HPDE6-E6E7 (cell line): Measurements from ENCODE around the gene OR6V1.

Experiments
- DNase-seq: peaks from one replicate; pipeline ENCODE4 v3.0.0; 2011; ENCODE audit warnings: missing footprints; ENCODE audit errors: extremely low spot score

The OR6V1 gene, protein sequence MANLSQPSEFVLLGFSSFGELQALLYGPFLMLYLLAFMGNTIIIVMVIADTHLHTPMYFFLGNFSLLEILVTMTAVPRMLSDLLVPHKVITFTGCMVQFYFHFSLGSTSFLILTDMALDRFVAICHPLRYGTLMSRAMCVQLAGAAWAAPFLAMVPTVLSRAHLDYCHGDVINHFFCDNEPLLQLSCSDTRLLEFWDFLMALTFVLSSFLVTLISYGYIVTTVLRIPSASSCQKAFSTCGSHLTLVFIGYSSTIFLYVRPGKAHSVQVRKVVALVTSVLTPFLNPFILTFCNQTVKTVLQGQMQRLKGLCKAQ

DNA sequence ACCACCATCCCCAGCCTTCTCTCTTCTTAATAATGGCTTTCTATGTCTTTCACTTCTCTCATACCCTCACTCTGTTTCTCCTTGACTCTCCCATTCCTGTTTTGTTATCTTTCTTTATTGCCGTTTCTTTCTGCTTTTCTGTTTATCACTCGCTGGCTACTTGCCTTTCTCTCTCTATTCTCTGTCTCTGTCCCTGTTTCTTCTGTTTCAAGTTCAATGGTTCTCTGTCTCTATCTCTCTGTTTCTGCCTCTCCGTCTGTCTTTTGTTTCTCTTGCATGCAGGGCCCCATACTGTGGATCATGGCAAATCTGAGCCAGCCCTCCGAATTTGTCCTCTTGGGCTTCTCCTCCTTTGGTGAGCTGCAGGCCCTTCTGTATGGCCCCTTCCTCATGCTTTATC, at the start of gene OR6V1:
TSS of gene OR6V1 (plus strand) at position 301 of the 400 bp plus-strand sequence. CDS start at position 301, 0 bp downstream.
- DNase-seq, result no peak

DNA sequence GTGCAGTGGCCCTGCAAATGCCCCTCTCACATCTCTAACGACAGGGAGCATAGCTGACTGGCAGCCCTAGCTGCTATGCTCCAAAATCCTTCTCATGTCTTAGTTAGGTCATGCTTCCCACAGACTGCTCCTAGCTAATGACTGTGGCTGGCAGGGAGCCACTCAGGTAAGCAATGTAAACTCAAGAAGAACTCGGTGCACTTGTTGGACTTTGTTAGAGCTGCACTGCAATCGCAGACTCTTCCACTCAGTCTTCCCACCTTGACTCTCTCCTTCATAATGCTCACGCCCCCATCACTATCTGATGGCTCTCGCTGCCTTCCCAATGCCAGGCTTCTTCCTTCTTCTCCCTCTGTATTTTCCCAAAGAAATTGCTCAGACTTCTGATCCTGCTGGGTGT, 49.2 kb upstream of the OR6V1 start:
- no peak for DNase-seq

DNA sequence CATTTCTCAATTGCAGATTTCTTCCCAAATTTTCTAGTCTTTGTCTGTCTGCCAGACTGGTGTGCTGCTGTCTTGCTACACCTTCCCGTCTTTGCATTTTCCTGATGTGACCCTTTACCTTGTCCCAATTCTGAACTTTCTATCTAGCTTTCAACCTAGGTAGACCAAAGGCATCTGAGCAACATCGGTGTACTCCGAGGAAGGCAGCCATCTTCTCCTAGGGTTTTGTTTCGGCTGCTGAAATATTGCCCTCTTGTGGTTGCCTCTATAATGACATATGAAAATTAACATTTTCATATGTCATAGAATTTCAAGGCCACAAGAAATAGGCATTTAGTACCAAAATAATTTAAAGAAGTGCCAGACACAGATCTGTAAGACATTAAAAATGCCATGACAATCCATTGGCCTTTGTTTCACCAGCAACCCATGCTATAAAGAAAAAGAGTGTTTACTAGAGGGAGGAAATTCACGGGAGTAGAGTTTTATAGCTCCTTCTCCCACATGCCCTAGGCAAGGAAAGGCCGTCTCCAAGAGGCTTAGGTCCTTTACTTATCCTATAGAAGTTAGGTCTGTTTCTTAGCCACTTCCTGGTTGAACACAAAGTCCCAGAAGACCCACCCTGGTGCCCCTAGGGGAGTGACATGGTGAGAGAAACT, 48.6 kb upstream of the OR6V1 start:
- DNase-seq, result peak; percentile 37

DNA sequence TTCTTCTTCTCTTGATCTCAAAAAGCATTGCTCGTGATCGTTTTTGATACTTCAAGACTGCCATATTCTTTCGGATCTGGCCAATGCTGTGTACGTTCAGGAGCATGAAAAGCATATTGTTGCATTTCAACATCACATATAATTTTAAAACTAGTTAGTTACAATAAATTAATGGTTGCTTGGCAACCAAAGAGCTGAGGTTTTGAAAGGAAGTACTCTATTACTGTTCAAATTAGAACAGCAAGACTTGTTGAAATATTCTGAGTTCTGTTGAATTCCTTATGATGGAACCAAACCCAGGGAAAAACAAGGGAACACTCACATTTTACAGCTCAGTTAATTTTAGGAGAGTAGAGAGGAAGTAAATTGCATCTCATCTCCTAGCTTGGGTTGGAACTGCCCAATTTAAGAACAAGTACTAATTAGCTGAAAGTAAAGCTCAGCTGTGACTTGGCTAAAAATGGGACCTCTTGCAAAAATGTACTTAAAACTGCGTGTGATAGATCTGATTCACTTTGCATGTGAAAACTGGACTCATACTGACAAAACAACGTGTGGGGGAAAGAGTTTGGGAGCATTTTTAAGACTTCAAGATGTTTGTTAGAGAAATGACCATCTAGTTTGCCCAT, 46.4 kb upstream of the OR6V1 start:
- no peak for DNase-seq

DNA sequence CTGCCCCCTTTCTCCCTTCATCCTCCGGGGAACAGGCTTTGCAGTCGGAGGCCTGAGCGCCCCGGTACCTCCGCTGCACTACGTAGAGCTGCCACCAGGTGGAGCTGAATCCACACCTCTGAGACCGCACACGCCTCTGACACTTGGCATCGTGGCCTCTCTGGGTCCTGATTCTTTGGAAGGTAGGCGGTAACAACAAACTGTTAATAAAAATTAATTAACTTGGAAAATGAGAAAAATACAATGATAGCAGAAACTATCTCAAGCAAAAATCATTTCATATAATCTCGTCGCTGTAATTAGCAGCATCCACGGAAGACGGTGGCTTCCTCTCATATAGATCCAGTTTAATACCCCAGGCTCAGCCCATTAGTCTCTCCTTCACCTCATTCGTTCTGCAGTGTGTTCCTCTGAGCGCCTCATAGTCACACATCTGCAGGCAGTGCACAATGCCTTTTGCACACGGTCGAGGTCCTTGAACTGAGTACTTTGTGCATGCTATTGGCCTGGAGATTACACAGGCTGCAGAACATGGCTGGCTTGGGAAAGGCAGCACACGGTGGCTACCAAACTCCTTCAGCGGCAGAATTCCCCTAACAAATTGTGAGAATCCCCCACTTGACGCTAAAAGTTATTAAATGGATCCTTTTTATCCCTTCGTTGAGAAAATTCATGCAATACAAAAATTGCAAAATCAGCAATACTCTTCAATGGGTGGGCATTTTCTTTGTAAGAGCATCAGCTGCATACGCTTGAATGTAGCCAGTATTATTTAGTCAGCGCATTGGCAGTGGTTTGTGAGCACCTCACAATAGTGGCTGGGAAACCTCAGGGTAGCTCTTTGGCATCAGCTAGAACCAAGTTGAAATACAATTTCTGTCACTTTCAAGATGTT, 43.9 kb upstream of the OR6V1 start:
- peak; percentile 67 for DNase-seq

DNA sequence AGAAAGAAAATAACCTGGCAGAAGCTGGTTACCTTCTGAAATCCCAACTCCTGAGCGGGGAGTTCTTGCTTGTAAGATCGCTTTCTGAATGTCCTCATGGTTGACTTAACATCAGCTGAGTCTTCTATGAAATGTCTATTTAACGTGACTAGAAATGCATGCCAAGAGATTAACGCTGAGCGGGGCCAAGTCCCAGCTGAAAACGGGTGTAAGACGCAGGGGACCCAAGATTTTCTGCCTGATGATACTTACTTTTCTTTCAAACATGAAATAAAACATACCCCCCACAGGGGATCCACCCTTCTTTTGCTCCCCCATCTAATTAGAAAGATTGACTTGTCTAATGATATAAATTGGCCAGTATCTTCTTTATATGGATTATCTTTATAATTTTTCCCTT, 40.1 kb upstream of the OR6V1 start:
- DNase-seq, result no peak

DNA sequence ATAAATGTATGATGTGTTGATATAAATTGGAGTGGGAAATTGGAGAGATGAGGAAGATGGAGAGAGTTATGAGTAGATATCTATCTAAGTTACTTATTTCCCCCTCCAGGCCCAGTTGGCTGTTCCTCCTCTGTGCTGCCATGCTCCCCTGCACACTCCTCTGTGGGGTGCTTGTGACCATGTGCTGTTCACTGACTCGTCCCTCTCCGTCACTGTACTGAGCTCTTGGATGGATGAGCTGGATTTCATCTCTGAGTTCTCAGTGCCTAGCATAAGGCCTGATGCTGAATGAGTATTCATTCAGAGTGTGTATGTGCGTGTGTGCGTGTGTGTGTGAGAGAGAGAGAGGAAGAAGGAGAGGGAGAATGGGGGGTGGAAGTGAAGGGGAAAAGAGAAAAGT, 39.7 kb upstream of the OR6V1 start:
- no peak for DNase-seq

DNA sequence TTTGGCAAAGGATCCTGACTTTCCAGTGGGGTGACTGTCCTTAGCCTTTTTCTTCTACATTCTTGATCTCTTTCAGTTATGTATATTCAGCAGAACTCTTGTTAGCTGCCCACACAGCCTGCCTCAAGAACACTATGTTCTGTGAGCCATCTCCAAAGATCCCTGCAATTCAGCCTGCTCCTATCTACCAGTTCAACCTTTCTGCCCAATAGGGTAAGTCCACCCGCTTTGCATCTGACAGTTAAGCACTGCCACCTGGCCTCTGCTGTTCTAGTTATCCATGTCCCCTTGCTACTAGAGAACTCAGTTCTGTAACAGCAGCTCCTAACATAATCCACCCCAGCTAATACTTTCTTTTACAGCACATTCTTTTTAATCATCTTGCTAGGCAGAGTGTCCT, 38.7 kb upstream of the OR6V1 start:
- no peak for DNase-seq

DNA sequence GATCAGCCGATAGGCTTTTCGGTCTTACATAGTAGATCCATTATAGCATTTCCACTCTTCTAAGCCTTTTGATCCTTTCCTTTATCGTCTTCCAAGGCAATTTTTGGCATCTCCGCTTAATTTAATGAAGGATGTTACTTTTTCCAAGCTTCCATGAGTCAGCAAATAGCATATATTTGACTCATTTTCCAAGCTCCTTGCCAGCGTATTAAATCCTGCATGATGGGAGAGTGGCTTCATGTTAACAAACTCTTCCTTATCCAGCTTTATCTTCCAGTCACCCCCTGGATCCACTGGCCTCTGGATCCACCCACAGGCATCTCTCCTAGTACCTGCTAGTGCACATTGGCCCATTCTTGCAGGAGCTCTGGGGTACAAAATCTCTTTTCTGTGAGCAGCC, 38.2 kb upstream of the OR6V1 start:
- DNase-seq, result no peak

DNA sequence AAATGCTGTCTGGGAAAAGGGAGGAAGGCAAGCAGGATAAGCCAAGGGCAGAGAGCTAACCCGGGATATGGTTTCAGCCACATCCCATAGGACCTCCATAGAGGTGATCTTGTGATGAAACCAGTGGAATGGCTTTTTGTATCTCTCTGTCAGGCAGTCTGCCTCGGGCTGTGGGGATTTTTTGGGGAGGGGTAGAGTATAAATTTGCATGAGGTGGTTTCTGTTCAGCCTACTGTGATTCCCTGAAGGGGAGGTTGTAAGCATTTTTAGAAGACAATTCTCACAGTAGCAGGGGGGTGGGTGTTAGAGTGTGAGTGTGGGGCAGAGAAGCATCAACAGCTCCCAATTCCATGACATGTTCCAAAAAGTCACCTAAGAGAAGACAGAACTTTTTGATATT, 37.1 kb upstream of the OR6V1 start:
- no peak for DNase-seq

DNA sequence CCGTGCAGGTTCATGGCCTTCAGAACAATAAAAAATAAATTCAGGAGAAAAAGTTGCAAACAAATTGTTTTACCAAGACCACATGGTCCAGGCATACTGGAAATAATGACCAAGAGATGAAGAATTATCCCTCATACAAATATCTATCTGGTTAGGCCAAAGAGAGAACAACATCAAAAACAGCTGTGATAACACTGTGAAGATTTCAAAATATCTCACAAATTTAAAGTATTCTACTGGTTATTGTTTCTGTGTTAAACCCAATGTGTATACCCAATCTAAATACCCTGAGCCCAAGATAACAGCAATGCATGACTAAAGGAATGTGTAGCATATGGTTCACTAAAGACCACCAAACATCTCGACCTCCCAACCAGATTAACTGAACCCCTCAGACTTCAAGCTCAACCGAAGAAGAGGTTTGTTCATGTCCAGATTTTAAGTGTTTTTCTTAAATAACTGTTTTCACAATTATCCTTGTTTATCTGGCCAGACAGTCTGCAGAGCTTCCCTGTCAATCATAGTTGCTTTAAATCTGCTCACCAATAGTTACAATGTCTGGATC, 36.1 kb upstream of the OR6V1 start:
- DNase-seq, result no peak

DNA sequence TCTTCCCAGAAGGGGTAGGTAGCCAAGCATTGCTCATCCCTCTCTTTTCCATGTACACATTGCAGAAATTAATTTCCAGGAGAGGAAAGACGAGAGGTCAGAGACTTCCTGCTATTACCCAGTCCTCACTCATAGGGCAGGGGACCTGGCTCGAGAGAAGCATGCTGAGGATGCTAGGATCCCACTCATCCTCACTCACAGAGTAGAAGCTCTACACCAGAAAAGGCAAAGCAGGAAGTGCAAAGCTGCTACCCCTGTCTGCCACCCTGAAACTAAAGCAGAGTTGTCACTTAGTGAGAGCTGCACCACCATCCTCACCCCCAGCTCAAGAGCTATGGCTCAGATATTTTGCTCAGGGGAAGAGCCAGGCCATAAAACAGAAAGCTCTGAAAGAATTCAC, 35.1 kb upstream of the OR6V1 start:
- no peak for DNase-seq

DNA sequence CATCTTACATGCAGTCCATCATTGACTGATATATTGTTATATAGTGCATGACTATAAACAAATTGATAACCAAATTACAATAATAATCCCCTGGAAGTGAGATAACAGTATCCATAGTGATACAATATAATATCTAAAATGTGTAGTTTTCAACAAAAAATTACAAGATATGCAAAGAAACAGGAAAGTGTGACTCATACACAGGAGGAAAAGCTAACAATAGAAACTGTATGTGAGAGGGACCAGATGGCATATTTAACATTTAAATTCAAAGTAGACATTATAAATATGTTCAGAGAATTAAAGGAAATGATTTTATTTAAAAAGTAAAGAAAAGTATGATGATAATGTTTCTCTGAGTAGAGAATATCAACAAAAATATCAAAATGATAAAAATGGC, 33.2 kb upstream of the OR6V1 start:
- no peak for DNase-seq

DNA sequence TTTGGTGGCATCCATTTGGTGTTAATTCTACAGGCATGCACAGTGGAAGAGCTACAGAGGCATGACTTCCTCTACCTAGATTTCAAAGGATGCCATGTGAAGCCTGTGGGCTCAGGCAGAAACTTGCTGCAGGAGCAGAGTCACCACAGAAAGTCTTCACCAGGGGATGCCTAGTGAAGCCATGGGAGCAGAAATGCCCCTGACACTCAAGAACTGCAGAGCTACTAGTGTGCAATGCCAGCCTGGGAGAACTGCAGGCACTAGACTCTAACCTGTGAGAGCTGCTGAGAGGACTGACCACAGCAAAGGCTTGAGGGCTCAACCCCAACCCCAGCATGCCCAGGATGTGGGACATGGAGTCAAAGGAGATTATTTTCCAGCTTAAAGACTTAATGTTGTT, 29.1 kb upstream of the OR6V1 start:
- no peak for DNase-seq

DNA sequence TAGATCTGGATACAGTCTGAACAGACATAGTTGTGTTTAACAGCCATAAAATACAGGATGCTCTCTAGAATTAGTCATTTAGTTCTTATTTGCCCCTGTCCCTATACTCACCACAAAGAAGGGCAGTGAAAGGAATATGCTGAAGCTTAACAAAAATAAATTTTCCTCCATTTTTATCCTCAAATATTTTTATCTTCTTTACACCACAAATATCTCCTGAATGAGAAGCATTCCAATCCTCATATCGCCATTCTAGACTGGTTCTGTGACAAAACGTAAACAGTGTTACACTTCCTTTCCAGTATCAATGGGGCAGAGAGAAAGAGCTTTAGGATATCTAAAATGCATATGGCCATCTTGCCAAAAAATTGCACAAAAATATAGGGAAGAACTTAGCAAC, 26.8 kb upstream of the OR6V1 start:
- DNase-seq, result no peak

DNA sequence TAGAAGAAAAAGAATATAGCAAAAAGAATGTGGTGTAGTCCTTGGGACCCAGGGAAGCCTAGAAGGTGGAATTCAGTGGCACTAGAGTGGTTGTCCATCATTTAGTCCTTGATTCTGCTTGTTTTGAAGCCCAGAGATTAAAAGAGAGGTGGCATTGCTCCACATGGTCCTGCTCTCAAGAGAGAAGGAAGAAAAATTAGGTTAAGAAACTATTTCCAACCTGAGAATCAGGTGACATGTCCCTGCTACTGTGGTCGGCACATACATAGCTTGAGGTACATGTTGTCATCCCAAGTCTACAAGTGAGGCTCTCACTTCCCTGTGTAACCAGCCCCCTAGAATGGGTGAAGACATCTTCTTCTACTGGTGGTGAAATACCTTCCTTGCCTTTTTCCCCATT, 25.1 kb upstream of the OR6V1 start, which contains the start of gene OR9A2:
TSS of gene OR9A2 (minus strand) at position 101 of the 400 bp plus-strand sequence. CDS start at position 101, 0 bp downstream.
- no peak for DNase-seq

DNA sequence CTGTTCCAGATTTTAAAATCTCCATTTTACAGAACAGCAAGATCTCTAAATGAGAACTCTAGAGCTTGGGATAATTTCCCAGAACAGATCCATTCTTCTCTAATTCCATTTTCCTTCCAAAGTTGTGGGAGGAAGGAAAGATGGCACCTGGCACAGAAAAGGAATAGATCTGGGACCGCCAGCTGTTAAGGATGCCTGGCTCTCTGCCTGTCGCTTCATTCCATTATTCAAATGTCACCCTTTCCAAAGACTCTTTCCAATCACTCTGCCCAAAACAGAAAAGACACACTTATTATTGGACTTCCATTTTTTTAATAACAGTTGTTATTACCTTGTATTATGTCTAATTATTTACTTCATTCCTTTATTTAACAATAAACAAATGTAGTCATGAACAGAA, 24.5 kb upstream of the OR6V1 start:
- DNase-seq, result no peak

DNA sequence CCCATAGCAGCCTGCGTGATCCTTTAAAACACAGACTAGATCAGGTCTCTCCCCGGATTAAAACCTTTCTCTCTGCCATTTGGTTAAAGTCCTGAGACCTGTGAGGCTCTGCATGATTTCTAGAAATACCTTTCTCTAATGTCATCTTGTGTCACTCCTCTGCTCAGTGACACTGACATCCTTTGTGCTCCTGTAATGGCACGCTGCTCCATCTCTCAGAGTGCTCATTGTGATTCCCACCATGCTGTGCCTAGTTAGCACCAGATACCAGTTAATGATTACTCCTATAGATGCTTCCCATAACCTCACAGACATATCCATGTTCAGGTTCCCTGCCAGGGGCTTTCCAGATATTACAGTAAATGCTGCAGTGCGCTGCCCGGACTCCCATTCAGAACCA, 13.5 kb upstream of the OR6V1 start:
- no peak for DNase-seq

DNA sequence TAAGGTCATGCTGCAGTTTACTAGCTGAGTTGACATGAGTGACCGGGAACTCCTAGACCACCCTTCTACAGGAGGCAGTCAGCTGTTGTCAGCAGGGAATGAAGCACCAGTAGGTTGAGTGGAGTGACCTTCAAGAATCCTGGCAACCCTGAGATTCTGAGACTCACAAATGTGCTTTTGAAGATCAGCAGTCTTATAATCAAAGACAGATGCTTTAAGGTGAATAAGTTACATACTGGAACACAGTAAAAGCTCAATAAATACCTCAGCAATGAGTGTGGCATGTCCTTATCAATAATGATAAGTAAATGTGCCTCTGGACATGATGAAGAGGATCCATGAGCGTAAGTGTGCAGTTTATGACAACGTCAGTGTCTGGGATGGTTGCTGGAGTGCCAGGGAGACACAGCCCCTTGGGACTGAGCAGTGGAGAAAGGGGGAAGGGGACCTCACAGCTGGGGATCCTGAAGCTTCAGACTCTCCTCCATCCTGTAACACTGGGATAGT, 11.9 kb upstream of the OR6V1 start:
- DNase-seq, result no peak

DNA sequence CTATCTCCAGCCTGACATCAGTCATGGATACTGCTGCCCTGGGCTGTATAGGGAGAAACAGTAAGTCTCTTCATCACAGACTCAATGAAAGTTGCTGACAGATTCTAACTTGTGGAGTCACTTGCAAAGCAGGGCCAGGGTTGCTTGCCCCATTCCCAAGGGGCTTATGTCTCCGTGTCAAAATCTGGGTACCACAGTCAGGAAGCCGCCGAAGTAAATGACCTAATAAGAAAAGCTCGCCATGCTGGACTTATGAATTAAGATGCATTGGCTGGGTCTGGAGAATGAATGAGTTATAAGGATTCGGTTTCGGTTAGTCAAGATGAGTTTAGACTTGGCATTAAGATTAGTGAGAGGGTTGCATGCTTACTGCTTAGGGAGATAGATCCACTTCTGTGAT, 10.8 kb upstream of the OR6V1 start:
- DNase-seq, result no peak

DNA sequence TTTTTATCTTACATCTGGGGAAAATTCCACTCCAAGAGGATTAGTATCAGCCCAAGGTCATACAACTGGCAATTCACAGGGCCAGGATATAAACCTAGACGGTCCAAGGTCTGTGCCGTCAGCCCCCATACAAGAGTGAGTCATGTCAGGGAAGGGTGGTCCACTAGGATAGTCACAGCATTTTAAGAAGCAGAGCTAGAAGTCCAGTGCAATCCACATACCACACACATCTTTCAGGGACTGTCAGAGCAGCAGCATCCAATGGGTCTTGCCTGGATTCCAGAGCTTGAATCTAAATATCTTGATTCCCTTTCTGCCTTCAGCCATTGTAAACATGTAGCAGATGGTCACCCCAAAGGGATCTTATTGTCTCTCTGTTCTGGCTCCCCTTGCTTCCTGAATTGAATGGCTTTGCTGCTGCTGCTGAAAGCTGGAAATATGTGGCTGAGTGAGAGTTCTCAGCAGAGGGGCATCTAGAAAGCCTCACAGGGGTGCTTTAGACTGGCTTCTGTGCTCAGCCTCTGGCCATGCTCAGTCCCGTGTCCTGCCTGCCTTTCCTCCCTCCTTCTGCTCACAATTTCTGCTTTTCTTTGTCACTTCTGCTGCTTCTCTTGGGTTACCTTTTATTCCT, 9.9 kb upstream of the OR6V1 start:
- no peak for DNase-seq
